ENCODE results near the gene CACNA1B.

- TF ChIP-seq, protein P1, sequence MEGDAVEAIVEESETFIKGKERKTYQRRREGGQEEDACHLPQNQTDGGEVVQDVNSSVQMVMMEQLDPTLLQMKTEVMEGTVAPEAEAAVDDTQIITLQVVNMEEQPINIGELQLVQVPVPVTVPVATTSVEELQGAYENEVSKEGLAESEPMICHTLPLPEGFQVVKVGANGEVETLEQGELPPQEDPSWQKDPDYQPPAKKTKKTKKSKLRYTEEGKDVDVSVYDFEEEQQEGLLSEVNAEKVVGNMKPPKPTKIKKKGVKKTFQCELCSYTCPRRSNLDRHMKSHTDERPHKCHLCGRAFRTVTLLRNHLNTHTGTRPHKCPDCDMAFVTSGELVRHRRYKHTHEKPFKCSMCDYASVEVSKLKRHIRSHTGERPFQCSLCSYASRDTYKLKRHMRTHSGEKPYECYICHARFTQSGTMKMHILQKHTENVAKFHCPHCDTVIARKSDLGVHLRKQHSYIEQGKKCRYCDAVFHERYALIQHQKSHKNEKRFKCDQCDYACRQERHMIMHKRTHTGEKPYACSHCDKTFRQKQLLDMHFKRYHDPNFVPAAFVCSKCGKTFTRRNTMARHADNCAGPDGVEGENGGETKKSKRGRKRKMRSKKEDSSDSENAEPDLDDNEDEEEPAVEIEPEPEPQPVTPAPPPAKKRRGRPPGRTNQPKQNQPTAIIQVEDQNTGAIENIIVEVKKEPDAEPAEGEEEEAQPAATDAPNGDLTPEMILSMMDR (IDR thresholded peaks at IDR 0.05) = no peak
- TF ChIP-seq MXI1 (IDR thresholded peaks at IDR 0.05; ENCODE audit: low read depth, low read length) (no peak), CHD2 (IDR thresholded peaks at IDR 0.05; ENCODE audit: low read length, partially characterized antibody) (no peak)
These were observed 245.5 kb downstream of the CACNA1B start for GRCh38 chr9:138123086-138123485.

Measured in SK-N-SH (cell line).